NCI-H2227 (cell line): Measurements from ENCODE around the gene MYLK.

Source experiments
- DNase-seq: peaks from one replicate; lab custom pipeline; 2025; ENCODE audit not compliant: unreplicated experiment; lab: John Stamatoyannopoulos, UW

Gene MYLK

DNA sequence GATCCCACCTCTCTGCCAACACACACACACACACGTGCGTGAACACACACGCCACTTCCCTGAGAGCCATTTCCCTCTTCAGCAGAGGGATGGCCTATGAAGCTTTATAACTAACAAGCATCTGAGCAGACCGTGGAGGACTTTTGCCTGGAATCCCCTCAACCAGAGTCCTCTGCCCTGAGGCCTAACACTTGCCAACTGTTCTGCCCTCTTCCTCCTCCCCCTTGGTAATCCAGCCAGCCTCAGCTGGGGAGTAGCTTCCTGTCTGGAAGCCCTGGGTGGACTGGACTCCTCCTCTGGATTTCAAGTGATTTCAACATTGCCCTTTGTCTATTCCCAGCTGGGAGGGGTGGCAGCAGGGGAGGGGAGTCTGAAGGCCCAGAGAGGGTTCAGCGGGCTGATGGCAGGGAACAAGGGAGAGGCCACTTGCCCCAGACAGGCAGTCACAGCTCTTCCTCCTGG lies 230.9 kb downstream of the MYLK start:
- DNase-seq, result peak; percentile 43

DNA sequence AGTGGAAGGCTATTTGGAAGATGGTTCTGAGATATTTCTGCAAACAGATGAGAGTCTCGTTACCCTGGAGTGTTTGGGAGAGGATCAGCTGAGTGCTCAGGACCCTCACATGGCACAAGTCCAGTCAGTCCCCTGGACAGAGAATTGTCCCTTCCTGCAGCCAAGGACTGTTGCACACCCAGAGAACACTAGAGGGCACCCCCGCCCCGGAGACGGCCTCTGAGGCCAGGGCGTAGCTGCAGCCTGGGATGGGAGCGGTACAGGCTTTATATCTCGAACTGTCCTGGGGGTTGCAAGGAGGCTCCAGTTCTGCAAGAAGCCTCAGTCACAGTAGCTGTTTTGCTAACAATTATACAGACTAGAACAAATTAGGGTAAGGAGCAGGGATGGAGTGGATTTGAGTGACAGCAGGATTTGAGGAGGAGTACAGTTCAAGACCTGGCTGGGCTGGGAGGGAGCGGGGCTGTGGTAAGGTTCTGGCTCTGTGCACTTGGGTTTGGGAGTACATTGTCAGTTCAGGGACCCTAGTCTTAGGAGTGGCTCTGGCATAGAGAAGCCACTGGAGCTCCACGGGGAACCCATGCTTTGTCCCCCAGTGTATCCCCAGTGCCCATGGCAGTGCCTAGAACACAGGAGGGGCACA lies 231.7 kb downstream of the MYLK start:
- DNase-seq, result peak; percentile 81

DNA sequence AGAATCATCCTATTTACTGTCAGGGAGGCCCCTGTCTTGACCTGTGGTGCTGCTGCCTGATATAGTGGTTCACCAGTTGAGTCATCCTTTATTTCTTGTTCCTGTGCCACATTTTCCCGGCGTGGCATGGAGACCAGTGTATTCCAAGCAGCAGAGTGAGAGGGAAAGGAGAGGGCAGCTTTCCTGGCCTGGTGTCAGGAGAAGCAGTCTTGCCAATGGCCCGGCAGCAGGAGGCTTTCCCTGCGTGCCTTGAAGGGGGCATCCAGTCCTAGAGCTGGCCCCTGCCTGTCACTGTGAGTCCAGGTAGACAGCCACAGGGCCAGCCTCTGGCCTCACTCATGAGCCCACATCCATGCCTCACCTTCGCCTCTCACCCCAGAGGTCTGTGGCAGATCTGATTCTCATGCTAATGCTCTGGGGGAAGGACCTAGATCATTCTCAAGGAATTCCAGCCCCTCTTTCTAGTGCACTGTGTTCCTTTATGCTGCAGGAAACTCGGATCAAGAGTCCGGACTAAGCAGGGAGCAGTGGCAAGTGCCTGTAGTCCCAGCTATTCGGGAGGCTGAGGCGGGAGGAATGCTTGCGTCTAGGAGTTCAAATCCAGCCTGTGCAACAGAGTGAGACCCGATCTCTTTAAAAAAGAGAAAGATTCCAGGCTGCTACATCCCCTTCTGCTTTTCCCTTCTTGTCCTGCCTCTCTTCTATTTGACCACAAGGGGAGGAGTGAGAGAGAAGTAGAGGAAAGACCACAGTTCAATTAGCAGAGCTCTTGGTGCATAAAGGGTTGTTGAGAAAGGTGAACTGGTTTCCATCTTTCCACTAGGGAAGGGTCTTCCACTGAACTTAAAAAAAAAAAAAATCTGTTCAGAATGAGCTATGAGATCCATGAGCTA lies 232.4 kb downstream of the MYLK start:
- DNase-seq, result no peak

DNA sequence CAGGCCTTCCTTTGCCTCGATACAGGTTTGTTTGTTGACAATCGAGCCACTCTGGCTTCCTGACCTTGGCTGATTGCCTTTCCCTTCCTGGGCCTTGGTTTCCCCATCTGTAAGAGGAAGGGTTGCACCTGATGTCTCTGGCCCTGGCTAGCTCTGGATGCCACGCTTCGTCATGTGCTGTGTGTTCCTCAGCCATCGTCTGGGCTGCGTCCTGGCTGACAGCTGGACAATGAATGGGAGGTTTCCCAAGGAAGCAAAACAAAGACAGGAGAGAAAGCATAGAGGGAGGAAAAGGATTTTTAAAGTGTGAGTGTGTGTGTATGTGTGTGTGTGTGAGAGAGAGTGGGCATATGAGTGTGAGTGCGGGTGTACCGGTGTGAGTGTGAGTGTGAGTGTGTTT lies 234.0 kb downstream of the MYLK start:
- DNase-seq, result no peak

DNA sequence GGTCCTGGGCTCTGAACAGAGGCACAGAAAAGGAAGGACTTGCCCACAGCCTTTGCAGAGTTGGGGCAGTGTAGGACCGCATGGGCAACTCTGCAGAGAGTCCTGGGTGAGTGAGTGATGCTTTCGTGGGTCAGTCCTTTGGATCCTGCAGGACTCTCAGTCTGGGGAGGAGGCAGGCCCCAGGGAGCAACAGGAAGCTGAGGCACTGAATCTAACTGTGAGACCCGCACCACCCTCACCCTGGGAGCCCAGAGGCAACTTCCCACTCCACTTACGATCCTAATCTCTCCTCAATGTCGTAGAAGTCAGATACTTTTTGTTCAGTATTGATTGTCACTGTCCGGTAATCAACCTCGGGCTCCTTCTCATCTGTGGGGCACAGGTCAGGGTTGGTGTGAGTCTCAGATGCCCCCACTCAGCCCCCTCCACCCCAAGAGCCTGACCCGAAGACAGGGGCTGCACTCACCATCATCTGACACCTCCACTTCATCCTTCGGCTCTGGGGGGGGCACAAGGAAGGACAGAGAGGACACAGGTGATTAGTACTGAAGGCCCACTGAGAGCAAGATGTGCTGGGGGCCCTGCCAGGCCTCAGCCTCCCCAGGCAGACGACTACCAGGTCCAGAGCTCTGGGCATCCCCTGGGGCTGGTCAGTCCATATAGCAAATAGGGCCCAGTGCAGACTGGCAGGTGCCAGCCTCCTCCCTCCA lies 235.3 kb downstream of the MYLK start:
- no peak for DNase-seq

DNA sequence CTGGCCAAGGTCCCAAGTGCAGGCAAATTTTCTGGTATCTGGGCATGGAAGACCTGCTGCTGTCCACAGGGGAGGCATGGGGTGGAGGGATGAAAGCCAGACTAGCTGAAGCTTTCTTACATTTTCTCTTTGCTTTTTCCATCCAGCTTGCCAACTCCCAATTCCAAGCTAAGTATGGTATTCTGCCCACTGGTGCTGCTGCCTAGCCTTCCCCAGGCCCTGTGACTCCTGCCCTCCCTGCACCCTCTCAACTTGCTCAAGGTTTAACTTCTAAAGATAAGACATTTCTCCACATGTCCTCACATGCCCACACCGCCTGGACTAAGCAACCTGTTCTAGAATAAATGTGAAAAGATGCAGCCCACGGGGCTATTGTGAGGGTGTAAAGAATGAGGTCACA lies 239.8 kb downstream of the MYLK start:
- no peak for DNase-seq

DNA sequence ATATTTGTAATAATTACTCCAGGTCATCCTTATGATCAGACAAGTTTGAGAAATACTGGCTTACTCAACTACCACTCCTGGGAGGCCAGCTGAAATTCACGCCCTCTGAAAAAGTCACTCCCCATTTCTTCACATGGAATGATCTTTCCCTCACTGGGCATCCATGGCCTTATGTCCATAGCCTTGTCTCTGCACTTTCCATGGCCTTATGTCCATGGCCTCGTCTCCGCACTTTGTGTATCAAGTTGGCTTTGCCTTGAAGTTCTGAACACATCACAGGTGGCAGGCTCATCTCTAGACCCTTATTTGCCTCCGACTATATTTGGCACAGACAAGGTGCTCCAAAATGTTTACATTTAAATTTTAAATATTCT lies 241.2 kb downstream of the MYLK start:
- no peak for DNase-seq

DNA sequence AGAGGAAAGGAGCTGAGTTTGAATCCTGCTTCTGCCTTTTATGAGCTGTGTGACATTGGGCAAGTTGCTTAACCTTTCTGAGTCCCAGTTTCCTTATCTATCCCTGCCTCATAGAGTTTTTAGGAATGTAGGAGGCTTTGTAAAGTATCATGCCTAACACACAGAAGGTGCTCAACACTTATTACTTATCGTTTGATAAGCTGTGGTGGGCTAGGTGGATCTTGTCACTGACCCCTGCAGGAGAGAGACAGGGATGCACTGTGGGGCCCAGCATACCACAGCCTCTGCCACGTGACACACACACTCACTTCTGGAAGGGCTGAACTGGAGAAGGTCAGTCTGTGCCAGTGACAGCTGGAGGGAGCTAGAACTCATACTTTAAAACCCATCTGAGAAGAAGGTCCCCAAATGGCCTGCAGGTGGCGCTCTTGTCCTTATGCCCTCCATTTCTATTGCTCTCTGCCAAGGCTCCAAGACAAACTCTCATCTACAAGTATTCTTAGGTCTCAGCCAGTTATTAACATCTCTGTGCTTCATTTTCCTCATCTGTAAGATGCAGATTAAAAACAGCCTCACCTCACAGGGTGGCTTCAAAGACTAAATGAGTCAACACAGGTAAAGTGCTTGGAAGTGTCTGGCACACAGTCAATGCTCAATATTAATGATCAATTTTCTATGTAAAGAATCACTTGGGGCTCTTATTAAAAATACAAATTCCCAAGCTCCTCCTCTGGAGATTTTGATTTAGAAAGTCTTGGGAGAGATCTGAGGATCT lies 241.8 kb downstream of the MYLK start:
- peak; percentile 70 for DNase-seq

DNA sequence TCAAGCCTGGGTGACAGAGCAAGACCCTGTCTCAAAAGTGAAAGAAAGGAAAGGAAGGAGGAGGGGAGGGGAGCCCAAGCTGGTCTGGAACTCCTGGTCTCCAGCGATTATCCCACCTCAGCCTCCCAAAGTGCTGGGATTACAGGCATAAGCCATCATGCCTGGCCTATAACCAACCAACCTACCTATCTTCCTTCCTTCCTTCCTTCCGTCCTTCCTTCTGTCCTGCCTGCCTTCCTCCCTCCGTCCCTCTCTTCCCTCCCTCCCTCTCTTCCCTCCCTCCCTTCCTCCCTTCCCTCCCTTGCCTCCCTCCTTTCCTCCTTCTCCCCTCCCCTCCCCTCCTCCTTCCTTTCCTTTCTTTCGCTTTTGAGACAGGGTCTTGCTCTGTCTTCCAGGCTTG lies 242.6 kb downstream of the MYLK start:
- no peak for DNase-seq

DNA sequence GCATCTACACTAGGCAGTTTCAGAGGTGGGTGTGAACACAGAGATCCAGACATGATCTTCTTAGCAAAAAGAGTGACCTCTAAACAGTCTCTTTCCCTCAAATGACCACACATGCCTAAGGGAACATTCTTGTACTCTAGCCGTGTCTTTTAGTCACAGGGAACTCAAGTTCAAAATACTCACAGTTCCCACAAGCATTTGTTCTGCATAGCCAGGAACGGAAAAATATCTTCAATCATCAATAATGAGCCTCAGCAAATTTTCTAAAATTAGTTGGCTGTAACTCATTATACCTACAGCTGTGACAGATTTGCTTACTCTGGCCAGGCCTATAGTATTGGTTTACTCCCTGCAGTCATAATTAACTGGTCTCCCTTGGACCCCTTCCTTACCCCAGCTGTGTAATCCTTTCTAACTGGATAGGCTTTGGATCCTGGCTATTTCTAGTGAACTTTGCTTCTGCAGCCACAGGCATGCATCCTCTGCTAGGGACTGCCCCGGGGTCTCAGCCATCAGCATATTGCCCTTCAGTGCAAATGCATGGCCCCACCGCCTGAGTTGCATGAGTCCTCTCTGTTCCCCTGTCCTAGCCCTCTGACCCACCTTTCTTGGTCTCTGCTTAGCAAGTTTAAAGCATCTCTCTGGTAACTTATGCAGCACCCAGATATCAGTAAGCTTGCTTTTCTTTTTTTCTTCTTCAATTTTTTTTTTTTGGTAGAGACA lies 243.2 kb downstream of the MYLK start:
- DNase-seq, result no peak

DNA sequence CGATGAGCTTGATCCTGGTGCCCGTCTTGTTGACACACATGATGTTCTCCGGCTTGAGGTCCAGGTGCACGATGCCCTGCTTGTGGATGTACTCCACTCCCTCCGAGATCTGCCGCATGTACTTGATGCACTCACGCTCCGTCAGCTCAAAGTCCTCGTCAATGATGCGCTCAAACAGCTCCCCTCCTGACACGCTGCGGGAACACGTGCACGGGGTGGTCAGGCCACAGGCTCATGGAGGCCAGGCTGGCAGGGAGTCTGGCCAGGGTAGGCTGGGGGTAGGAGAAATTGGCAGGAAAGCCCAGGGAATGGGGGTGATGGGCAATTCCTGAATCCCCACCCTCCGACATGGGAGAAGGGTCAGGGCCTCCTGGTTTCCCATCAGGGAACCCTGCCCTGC lies 243.8 kb downstream of the MYLK start:
- no peak for DNase-seq

DNA sequence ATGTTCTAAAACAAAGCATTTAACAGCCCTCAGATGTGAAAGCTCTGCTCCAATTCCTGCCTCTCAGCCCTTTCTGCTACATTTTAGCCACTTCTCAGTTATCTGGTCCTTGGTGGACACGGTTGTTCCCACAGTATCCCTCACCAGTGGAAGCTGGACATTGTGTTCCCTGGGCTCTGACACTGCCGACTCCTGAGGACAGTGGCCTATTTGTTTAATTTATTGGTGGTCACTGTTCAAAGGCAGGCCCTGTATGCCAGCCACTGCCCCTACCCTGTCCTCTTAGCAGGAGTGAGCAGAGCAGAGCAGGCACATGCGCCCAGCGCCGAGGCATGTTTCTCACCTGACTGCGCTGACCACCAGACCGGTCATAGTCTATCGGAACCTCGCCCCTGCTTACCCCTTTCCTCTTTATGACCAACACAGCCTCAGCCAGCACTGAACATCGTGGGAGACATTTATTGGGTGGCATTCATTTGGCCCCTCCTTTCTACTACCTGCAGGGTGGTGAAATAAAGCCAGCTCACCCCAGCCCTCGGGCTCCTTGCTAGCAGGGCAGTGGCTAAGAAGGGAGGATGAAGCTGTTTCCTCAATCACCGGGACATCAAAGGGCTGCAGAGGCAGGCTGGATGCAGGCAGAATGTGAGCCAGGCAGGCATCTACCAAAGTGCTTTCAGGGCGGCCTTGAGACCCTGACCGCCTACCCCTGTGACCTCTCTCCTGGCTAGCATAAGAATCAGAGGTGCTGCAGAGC lies 245.0 kb downstream of the MYLK start:
- DNase-seq, result no peak

DNA sequence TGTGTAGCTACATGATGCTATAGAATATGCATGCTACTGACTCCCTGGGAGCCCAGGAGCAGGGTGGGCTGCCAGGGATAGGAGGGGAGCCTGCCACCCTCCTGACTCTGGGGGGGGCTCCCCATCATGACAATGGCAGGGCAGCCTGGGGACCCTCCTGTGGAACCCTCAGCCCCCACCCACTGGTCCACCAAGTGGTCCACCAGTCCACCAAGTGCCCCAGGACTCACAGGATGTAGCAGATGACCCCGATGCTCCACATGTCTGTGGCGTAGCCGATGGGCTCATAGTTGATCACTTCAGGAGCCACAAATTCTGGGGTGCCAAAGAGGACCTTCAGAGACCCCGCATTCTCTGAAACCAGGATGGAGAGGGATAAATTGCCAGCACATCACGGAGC lies 246.3 kb downstream of the MYLK start:
- DNase-seq, result no peak

DNA sequence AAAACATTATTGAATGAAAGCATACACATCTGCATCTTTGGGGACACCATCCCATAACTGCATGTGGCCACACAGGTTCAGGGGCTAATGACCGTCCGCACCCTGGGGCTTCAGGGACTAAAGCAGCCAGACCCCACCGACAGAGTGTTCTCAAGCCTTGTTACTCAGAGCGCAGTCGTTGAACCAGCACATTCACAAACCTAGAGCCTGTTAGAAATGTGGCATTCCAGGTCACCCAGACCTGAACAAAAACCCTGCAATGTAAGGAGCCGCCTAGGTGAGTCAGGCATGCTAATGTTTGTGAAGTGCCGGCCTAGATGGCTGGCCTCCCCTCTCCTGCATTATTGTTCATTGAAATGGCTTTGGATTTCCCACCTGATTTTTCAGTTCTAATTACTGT lies 247.0 kb downstream of the MYLK start:
- DNase-seq, result no peak

DNA sequence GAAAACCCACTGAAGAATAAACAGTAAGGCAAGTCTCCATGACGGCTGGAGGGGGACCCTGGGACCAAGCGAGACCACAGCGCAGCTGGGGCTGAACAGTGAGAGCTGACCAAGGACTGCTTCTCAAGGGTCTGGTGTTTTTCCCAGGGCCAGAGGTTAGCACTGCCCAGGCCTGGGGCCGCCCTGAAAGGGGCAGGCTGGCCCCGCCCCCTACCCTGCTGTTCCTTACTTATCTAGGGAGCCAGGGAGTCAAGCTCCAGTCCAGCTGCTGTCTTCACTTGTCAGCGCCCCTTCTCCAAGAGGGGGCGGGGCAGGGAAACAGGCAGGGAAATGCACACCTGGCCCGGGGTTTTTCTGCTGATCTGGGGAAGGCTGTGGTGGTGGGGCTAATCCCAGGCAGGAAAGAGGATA lies 247.7 kb downstream of the MYLK start:
- no peak for DNase-seq

DNA sequence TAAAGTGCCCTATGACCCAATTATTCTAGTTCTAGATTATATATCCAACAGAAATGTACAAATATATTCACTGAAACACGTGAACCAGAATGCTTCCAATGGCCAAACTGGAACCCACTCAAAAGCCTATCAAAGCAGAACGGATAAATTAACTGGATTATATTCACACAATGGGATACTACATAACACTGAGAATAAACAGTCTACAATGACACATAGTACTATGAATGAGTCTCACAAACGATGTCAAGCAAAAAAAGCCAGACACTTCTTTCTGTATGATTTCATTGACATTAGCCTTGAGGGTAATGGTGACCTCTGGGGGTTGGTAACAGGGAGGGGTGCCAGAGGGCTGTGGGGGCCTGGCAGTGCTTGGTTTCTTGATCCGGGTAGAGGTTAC lies 248.4 kb downstream of the MYLK start:
- no peak for DNase-seq

DNA sequence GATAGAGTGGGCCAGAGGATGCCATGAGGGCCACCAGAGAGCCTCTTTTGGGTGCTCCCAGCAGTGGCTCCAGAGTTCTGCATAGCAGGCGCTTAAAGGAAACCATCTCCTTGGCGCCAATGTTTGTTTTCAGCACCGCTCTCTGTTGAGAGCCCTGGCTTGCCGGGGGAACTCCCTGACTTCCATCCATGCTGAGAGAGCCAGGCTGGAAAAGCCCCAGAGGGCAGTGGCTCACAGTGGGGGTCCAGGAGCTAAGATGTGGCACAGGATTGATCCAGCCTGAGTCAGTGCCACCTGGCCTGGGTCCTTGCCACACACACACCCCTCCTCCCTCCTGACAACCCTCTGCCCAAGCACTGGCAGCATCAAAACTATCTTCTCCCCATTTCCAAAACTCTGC lies 248.9 kb downstream of the MYLK start:
- no peak for DNase-seq

DNA sequence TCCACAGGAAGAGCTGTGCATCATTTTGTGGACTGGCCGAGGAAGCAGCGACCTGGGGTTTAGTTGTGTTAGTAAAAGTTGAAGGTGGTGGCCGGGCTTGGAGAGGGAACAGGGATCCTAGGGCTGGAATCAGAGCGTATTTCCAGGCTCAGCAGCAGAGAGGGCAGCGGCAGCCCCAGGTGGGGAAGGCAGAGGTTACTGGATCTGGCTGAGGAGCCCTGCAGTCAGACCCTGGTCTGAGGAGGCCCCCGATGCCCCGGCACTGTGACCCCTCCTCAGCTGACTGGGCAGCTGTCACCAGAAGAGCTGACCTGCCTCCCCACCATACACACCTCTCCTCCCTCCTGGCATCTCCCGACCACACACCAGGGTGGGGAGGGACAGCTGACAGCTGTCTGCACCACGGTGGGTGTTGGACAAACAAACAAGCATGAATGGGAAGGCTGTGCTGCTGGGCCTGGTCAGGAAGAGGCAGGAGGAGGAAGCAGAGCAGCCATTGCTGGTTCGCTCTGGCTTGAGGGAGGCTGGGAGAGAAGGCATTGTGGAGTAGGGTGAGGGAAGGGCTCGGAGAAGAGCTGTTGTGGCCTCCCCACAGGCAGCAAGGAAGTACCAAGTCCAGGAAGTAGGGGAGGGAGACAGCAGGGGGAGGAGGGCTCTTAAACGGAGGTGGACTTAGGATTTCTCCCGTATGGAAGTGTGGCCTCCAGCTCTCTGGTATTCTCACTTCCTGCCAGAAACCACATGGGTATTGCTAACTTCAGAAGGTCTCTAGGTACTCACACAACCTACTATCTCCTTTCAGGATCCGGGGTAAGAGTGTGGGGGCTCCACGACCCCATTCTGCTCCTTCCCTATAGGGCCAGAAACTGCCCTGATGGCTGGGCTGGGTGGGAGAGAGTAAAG lies 249.7 kb downstream of the MYLK start:
- DNase-seq, result no peak

DNA sequence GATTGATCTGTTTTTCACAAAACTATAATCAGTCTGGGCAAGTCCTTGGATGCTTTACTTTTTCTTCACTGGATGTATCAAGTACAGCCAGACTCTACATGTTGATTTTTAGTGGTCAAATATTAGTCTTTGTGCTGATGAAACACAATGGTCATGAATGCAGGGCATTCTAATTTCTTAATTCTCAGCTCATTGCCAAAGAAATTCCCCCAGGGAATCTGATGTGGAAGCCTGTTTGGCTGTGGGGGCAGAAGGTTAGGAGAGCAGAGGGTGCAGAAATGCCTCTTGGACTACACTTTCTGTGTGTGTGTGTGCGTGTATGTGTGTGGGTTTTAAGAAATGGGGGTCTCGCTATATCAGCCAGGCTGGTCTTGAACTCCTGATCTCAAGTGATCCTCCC lies 250.6 kb downstream of the MYLK start:
- DNase-seq, result no peak
